ENCODE measurements around the gene PARD3B. TPM values are rescaled to one million over a fixed set of nuclear protein-coding genes. Genes with fewer than 3 reads are reported as not detected.
A peak's percentile ranks its signal among the peaks of the same experiment; 100 is the strongest.

Gene PARD3B
- total RNA-seq, 1 experiment from 2014 or later, result 6.4 TPM

- H4K91ac ChIP-seq (ENCODE audit: insufficient read length, low read depth, low read length), result no peak overlapping the region
- H3K4ac ChIP-seq (ENCODE audit: low read depth, low read length), result no peak overlapping the region
- no peak overlapping the region for H3K9ac ChIP-seq (ENCODE audit: extremely low read depth, insufficient read length, low read length)
- H3K23ac ChIP-seq (ENCODE audit: insufficient read length, low read depth, low read length), result no peak overlapping the region
- no peak overlapping the region for H3K27ac ChIP-seq (ENCODE audit: insufficient read length, low read depth, low read length)
- no peak overlapping the region for H2BK120ac ChIP-seq (ENCODE audit: low read depth, low read length, poor library complexity, severe bottlenecking)
- H3K27me3 ChIP-seq (ENCODE audit: insufficient read depth, low read length), result no peaks in the 10 kb centered on the region
- Mint-ChIP-seq H3K4me1 (peaks cover 14 to 18% of the 10 kb centered on the region in 2 experiments), H3K9me3 (no peaks in the 10 kb centered on the region; a peak in 1 of 5 replicates), H3K27me3 (ENCODE audit: low read depth) (no peaks in the 10 kb centered on the region), H3K27ac (0 out of 7 replicates have a peak overlapping the region, but pooled peaks of 1 of the 3 experiments have one; percentile 38), H3K36me3 (ENCODE audit: insufficient read depth in 1 of 3, low read depth in 3 of 3) (no peaks in the 10 kb centered on the region), H3K4me3 (no peak overlapping the region)
- no peaks in the 10 kb centered on the region for H4K20me1 ChIP-seq (ENCODE audit: control insufficient read depth, insufficient read depth, insufficient read length)
- H2BK5ac ChIP-seq (ENCODE audit: insufficient read length, low read length), result no peak overlapping the region
- H2AFZ ChIP-seq (ENCODE audit: low read length), result no peak overlapping the region
- no peak overlapping the region for H3K56ac ChIP-seq (ENCODE audit: insufficient read length, low read depth, low read length)
- no peaks in the 10 kb centered on the region for H3K23me2 ChIP-seq (ENCODE audit: insufficient read length, low read depth, low read length, poor library complexity, severe bottlenecking)
- peaks cover 2% of the 10 kb centered on the region; the same call in 1 of the 2 replicates for H3K4me1 ChIP-seq (ENCODE audit: insufficient read depth, low read length)
- no peak overlapping the region for H2BK12ac ChIP-seq (ENCODE audit: insufficient read length, low read depth, low read length)
- H2AK5ac ChIP-seq (ENCODE audit: insufficient read length, low read length), result no peak overlapping the region
- no peaks in the 10 kb centered on the region for H3K79me2 ChIP-seq (ENCODE audit: insufficient read depth, low read length)
- H2BK20ac ChIP-seq (ENCODE audit: low read depth, low read length, poor library complexity, severe bottlenecking), result no peak overlapping the region
- H3K18ac ChIP-seq (ENCODE audit: insufficient read length, low read depth, low read length), result no peak overlapping the region
- H4K5ac ChIP-seq (ENCODE audit: insufficient read length, low read depth, low read length), result no peak overlapping the region
- no peaks in the 10 kb centered on the region for H3K9me3 ChIP-seq (ENCODE audit: control insufficient read depth, low read depth, low read length)
- TF ChIP-seq CTCF (conservative IDR thresholded peaks at IDR 0.05), result no peak
- no peak overlapping the region for H2BK15ac ChIP-seq (ENCODE audit: low read depth, low read length)
- WGBS (ENCODE audit: extremely low coverage, insufficient read length, low lambda C conversion rate), result no CpG with 5 or more reads among the region's 5 CpGs
- H3K4me2 ChIP-seq (ENCODE audit: insufficient read depth, insufficient read length, low read length), result no peak overlapping the region
- H3K14ac ChIP-seq (ENCODE audit: insufficient read depth, low read length), result no peak overlapping the region
- H4K8ac ChIP-seq (replicated peaks; ENCODE audit: insufficient read length, low read depth, low read length), result no peak overlapping the region
- no peak overlapping the region for H3T11ph ChIP-seq (ENCODE audit: low read length)
- no peak for DNase-seq
- no peaks in the 10 kb centered on the region for H3K79me1 ChIP-seq (ENCODE audit: insufficient read depth, low read depth, low read length, poor library complexity, severe bottlenecking)
Observed at GRCh38 chr2:205216580-205216979, 671.3 kb downstream of the PARD3B start.

All from H9 (cell line).